Tibial nerve (tissue), 4 donors: ENCODE measurements around the gene STYXL1. TPM values are rescaled to one million over a fixed set of nuclear protein-coding genes. Genes with fewer than 3 reads are reported as not detected.

Source experiments
- DNase-seq, 2 donors: peaks; one replicate each; pipeline ENCODE4 v3.0.0-alpha.2; 2019; ENCODE audit warnings: low spot score in 2 of 2
- H3K27ac ChIP-seq, 4 donors: fragments of 200-600 bp; sonication (generic) in 3 of 4; one replicate each; pipeline ENCODE4 v1.5.1; 2017 to 2019; ENCODE audit warnings: mild to moderate bottlenecking in 1 of 4
- H3K27me3 ChIP-seq, 2 donors: fragments of 200-600 bp; sonication (generic) in 1 of 2; one replicate each; pipeline versions ENCODE4 v1.5.1 to v1.6.0; 2017 to 2019
- H3K36me3 ChIP-seq, 3 donors: fragments of 200-600 bp; sonication (generic); one replicate each; pipeline ENCODE4 v1.5.1; 2018 to 2019
- H3K4me1 ChIP-seq, 4 donors: fragments of 200-600 bp; sonication (generic) in 3 of 4; one replicate each; pipeline ENCODE4 v1.5.1; 2017 to 2019
- H3K4me3 ChIP-seq, 4 donors: fragments of 200-600 bp; sonication (generic) in 3 of 4; one replicate each; pipeline ENCODE4 v1.5.1; 2017 to 2019; ENCODE audit warnings: mild to moderate bottlenecking in 1 of 4, moderate library complexity in 1 of 4
- H3K9me3 ChIP-seq, 4 donors: fragments of 200-600 bp; sonication (generic) in 3 of 4; one replicate each; pipeline ENCODE4 v1.5.1; 2017 to 2019
- CTCF ChIP-seq, 5 experiments: fragments of 200-600 bp in 3 of 5; fragments of 450-650 bp in 2 of 5; sonication (generic) in 3 of 5; IDR thresholded peaks; one replicate each; pipeline ENCODE4 v1.5.1; 2016 to 2019; ENCODE audit warnings: antibody characterized with exemption in 5 of 5, mild to moderate bottlenecking in 3 of 5, moderate library complexity in 2 of 5
- EP300 ChIP-seq, 2 donors: sonication (generic); formaldehyde crosslinking; IDR thresholded peaks; one replicate each; pipeline ENCODE4 v1.6.1; 2017; ENCODE audit warnings: antibody characterized with exemption in 2 of 2, mild to moderate bottlenecking in 1 of 2
- POLR2A ChIP-seq, 2 donors: fragments of 450-650 bp; IDR thresholded peaks; one replicate each; pipeline ENCODE4 v1.6.1; 2017; ENCODE audit warnings: antibody characterized with exemption in 2 of 2, mild to moderate bottlenecking in 2 of 2, moderate library complexity in 2 of 2
- WGBS, 2 donors: methylation state at CpG; one replicate each; pipeline ENCODE4 v1.1.5; 2018; 5-methylcytosine and 5-hydroxymethylcytosine counted together
- total RNA-seq, 4 donors: library from RNA; depleted of rRNA; stranded (reverse); fragments of >200 nt; gene quantifications; one replicate each; pipeline ENCODE4 v1.1.0, GENCODE V29; 2016

STYXL1 gene
- total RNA-seq, 4 donors from 2014 or later: 9.9 to 45.7 (median 29.0) TPM

DNA sequence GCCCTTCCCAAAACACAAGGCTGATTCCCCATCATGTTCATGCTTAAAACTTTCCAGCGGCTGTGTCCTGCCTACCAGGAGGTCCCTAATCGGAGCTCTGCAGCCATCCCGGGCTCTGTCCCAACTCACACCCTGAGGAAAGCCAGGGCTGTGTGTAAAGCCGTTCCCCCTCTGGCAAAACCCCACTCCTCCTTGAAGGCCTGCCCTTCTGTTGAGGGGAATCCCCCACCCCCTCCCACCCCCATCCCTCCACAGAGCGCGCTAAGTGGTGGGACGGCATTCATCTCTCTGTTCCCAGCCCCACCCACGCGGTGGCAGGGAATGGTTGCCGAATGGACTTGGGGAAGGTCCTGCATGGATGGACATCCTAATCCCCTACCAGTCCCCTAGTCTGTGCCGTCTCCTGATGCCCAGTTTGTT is 52.7 kb downstream of the STYXL1 start:
- Histone ChIP-seq H3K27ac (peak overlapping the region; percentile 91 to 99 (median 96)), H3K4me1 (peaks cover 0 to 44% (median 18%) of the 10 kb centered on the region in 4 donors), H3K9me3 (no peaks in the 10 kb centered on the region), H3K36me3 (peaks cover 0 to 44% (median 0%) of the 10 kb centered on the region in 3 donors), H3K4me3 (peak overlapping the region; percentile 86 to 95 (median 90)), H3K27me3 (no peaks in the 10 kb centered on the region)
- TF ChIP-seq CTCF (IDR thresholded peaks at IDR 0.05) (no peak), EP300 (IDR thresholded peaks at IDR 0.05) (no peak), POLR2A (IDR thresholded peaks at IDR 0.05) (no peak)
- DNase-seq: no peak
- 15 to 26% methylated on average over 11 of the region's 11 CpGs for WGBS, 2 donors

- peak within 1 kb of the TSS; percentile 86 to 95 (median 90) for H3K4me3 ChIP-seq
- peak; percentile 96 to 98 for DNase-seq
- peaks cover 0 to 39% (median 0%) of the 10 kb centered on the region in 3 donors for H3K36me3 ChIP-seq
- TF ChIP-seq CTCF (IDR thresholded peaks at IDR 0.05) (peak in 4 of 5 experiments; percentile 17 to 58 (median 27)), POLR2A (IDR thresholded peaks at IDR 0.05) (peak; percentile 33 to 87), EP300 (IDR thresholded peaks at IDR 0.05) (peak; percentile 84 to 87)
- no peaks in the 10 kb centered on the region for H3K27me3 ChIP-seq
- H3K27ac ChIP-seq: peak within 1 kb of the TSS; percentile 91 to 99 (median 96)
- no peaks in the 10 kb centered on the region for H3K9me3 ChIP-seq
- WGBS, 2 donors: 1 to 7% methylated on average over 5 to 36 of the region's 51 CpGs
- peaks cover 0 to 50% (median 23%) of the 10 kb centered on the region in 4 donors for H3K4me1 ChIP-seq
These were observed 53.3 kb downstream of the STYXL1 start, which contains the start of gene TMEM120A for GRCh38 chr7:75994388-75995051. TSS of gene TMEM120A (minus strand) at chr7:75994595. CDS start at chr7:75994570, 25 bp downstream.

DNA sequence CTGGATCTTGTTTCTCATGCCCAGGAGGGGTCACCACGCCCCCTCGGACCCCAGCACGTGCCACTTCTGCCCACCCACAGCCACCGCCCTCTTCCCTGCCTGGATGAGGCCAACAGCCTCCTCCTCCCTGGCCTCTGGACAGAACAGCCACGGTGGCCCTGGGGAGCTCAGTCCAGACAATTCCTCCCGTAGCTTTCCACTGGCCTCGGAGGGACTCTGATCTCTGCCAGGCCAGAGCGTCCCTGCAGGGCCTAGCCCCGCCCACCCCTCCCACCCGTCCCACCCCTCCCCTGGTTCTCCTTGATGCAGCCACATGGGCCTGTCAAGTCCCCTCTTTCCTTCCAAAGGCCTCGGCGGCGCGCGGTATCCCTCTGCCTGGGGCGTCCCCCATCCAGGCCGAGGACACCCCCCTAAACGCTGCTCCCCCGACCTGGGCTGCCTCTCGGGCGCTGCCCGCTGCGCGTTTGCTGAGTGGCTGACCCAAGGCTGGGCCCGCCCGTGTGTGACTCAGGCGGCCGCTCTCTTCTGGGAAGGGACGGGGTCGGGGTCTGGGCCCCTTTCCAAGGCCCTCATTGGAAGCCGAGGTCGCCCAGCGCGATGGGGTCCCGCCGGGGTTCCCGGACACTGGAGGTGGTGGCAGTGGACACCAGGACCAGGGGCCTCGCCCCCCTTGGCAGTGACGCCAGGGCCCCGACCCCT is 54.0 kb downstream of the STYXL1 start:
- WGBS, 2 donors: 0 to 2% methylated on average over 19 to 20 of the region's 40 CpGs
- peaks cover 0 to 32% (median 0%) of the 10 kb centered on the region in 3 donors for H3K36me3 ChIP-seq
- H3K4me1 ChIP-seq: peaks cover 0 to 56% (median 28%) of the 10 kb centered on the region in 4 donors
- peak; percentile 39 to 59 for DNase-seq
- H3K4me3 ChIP-seq: peak overlapping the region; percentile 86 to 95 (median 90)
- no peaks in the 10 kb centered on the region for H3K9me3 ChIP-seq
- no peaks in the 10 kb centered on the region for H3K27me3 ChIP-seq
- H3K27ac ChIP-seq: peak overlapping the region; percentile 91 to 99 (median 96)
- TF ChIP-seq POLR2A (IDR thresholded peaks at IDR 0.05): no peak
- peak in 1 of 2 donors; percentile 55 for TF ChIP-seq EP300 (IDR thresholded peaks at IDR 0.05)

DNA sequence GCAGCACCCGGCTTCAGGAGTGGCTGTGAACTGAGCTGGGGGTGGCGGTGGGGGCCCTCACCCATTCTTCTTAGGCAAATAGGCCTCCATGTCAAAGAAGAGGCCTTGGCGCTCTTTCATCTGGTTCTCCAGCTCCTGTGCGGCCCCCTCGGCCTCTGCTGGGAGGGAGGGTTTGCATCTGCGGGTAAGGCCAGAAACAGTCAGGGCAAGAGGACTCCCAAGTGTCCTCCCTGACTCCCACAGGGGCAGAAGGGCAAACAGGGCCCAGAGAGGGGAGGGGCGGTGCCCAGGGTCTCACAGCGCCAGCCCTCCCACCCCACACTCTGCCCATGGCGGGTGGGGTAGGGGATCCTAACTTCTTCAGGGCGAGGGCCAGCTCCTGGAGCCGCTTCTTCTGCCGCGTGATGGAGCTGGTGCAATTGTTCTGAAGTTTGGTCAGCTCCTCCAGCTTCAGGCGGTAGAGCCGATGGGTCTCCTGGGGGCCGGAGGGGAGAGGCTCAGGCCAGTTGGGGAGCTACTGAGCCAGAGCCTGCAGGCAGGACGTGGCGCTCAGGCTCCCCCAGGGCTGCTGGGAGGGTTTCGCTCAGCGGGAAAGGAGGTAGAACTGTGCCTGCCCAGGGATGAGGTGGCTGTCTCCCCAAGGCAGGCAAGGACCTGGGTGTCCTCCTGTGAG is 55.6 kb downstream of the STYXL1 start:
- Histone ChIP-seq H3K4me1 (peaks cover 0 to 56% (median 28%) of the 10 kb centered on the region in 4 donors), H3K4me3 (no peak overlapping the region)
- no peak for DNase-seq

More for the DNA sequence above, 55.6 kb downstream of the STYXL1 start:
- Histone ChIP-seq H3K36me3 (peaks cover 0 to 34% (median 0%) of the 10 kb centered on the region in 3 donors), H3K27me3 (no peaks in the 10 kb centered on the region), H3K9me3 (no peaks in the 10 kb centered on the region), H3K27ac (peak overlapping the region in 3 of 4 donors; percentile 93 to 99 (median 99))
- WGBS, 2 donors: 70 to 73% methylated on average over 6 to 12 of the region's 20 CpGs
- TF ChIP-seq CTCF (IDR thresholded peaks at IDR 0.05): peak in 1 of 5 experiments; percentile 7
- no peak for TF ChIP-seq EP300 (IDR thresholded peaks at IDR 0.05)
